A549 (cell line): ENCODE results near the gene HCN2.

Experiments used
- CBX8 ChIP-seq: fragments of 200-600 bp; sonication (generic); IDR thresholded peaks from 2 replicates; pipeline ENCODE4 v1.6.1; 2016
- FOXS1 ChIP-seq: fragments of 250-450 bp; sonication (Bioruptor Pico); IDR thresholded peaks from 2 replicates; pipeline ENCODE4 v1.5.0; 2020; ENCODE audit warnings: mild to moderate bottlenecking, moderate library complexity
- JUNB ChIP-seq: fragments of >200 bp; sonication (Bioruptor Twin); formaldehyde crosslinking; IDR thresholded peaks from 2 replicates; pipeline ENCODE4 v1.6.1; 2016
- PHF8 ChIP-seq: fragments of 200-600 bp; sonication (generic); IDR thresholded peaks from 2 replicates; pipeline ENCODE4 v1.6.1; 2016; ENCODE audit warnings: low read depth, mild to moderate bottlenecking, antibody characterized with exemption, moderate library complexity, borderline replicate concordance
- RARB ChIP-seq: fragments of 250-450 bp; sonication (Bioruptor Pico); IDR thresholded peaks from 2 replicates; pipeline ENCODE4 v1.8.0; 2021; ENCODE audit warnings: mild to moderate bottlenecking, moderate library complexity
- ZC3H11A ChIP-seq: fragments of 450-650 bp; IDR thresholded peaks from 2 replicates; pipeline ENCODE4 v1.6.1; 2014; ENCODE audit warnings: antibody characterized with exemption, mild to moderate bottlenecking
- ZNF302 ChIP-seq: fragments of 250-450 bp; sonication (Bioruptor Pico); IDR thresholded peaks from 2 replicates; pipeline ENCODE4 v1.9.0; 2021; ENCODE audit warnings: inconsistent platforms, mild to moderate bottlenecking, moderate library complexity
- TF ChIP-seq, protein P1 (sequence below): fragments of >200 bp; sonication (Bioruptor Twin); formaldehyde crosslinking; IDR thresholded peaks from 3 replicates; pipeline ENCODE4 v1.5.1; 2016
- TF ChIP-seq, protein P2 (sequence below): fragments of 200-600 bp; sonication (generic); IDR thresholded peaks from 2 replicates; pipeline ENCODE4 v1.6.1; 2016; ENCODE audit warnings: antibody characterized with exemption, mild to moderate bottlenecking, moderate library complexity
- TF ChIP-seq, protein P3 (sequence below): IDR thresholded peaks from 2 replicates; pipeline ENCODE4 v1.6.1; 2012
- TF ChIP-seq, protein P4 (sequence below): fragments of 450-650 bp; IDR thresholded peaks from 2 replicates; pipeline ENCODE4 v1.6.1; 2014; ENCODE audit warnings: antibody characterized with exemption
- TF ChIP-seq, protein P5 (sequence below): IDR thresholded peaks from 2 replicates; pipeline ENCODE4 v1.6.1; 2012

DNA sequence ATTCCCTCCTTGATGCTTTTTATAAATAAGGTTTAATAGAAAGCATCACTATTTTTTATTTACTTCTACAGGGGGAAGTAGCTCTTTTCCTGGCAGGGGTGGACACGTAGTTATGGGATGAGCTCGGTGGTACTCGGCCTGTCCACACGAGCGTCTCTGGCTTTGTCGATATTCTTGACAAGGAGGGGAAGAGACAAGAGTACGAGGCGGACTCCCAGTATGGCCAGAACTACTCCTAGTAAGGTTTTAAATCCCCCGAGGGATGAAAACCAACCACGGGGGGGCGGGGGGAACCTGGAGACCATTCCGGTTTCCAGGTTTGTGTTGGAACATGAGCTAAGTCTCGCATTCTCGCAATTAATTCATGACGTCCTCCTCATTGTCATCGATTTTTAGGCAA lies 22.8 kb upstream of the HCN2 start:
- TF ChIP-seq FOXS1 (CRISPR knock-in tag) (no peak), ZNF302 (no peak), PHF8 (no peak), ZC3H11A (no peak), CBX8 (no peak), JUNB (no peak), RARB (CRISPR knock-in tag) (no peak)
- TF ChIP-seq, protein P1, sequence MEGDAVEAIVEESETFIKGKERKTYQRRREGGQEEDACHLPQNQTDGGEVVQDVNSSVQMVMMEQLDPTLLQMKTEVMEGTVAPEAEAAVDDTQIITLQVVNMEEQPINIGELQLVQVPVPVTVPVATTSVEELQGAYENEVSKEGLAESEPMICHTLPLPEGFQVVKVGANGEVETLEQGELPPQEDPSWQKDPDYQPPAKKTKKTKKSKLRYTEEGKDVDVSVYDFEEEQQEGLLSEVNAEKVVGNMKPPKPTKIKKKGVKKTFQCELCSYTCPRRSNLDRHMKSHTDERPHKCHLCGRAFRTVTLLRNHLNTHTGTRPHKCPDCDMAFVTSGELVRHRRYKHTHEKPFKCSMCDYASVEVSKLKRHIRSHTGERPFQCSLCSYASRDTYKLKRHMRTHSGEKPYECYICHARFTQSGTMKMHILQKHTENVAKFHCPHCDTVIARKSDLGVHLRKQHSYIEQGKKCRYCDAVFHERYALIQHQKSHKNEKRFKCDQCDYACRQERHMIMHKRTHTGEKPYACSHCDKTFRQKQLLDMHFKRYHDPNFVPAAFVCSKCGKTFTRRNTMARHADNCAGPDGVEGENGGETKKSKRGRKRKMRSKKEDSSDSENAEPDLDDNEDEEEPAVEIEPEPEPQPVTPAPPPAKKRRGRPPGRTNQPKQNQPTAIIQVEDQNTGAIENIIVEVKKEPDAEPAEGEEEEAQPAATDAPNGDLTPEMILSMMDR = no peak
- TF ChIP-seq, protein P2, sequence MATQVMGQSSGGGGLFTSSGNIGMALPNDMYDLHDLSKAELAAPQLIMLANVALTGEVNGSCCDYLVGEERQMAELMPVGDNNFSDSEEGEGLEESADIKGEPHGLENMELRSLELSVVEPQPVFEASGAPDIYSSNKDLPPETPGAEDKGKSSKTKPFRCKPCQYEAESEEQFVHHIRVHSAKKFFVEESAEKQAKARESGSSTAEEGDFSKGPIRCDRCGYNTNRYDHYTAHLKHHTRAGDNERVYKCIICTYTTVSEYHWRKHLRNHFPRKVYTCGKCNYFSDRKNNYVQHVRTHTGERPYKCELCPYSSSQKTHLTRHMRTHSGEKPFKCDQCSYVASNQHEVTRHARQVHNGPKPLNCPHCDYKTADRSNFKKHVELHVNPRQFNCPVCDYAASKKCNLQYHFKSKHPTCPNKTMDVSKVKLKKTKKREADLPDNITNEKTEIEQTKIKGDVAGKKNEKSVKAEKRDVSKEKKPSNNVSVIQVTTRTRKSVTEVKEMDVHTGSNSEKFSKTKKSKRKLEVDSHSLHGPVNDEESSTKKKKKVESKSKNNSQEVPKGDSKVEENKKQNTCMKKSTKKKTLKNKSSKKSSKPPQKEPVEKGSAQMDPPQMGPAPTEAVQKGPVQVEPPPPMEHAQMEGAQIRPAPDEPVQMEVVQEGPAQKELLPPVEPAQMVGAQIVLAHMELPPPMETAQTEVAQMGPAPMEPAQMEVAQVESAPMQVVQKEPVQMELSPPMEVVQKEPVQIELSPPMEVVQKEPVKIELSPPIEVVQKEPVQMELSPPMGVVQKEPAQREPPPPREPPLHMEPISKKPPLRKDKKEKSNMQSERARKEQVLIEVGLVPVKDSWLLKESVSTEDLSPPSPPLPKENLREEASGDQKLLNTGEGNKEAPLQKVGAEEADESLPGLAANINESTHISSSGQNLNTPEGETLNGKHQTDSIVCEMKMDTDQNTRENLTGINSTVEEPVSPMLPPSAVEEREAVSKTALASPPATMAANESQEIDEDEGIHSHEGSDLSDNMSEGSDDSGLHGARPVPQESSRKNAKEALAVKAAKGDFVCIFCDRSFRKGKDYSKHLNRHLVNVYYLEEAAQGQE = no peak
- TF ChIP-seq, protein P3, sequence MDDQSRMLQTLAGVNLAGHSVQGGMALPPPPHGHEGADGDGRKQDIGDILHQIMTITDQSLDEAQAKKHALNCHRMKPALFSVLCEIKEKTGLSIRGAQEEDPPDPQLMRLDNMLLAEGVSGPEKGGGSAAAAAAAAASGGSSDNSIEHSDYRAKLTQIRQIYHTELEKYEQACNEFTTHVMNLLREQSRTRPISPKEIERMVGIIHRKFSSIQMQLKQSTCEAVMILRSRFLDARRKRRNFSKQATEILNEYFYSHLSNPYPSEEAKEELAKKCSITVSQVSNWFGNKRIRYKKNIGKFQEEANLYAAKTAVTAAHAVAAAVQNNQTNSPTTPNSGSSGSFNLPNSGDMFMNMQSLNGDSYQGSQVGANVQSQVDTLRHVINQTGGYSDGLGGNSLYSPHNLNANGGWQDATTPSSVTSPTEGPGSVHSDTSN = no peak
- TF ChIP-seq, protein P4, sequence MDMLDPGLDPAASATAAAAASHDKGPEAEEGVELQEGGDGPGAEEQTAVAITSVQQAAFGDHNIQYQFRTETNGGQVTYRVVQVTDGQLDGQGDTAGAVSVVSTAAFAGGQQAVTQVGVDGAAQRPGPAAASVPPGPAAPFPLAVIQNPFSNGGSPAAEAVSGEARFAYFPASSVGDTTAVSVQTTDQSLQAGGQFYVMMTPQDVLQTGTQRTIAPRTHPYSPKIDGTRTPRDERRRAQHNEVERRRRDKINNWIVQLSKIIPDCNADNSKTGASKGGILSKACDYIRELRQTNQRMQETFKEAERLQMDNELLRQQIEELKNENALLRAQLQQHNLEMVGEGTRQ = no peak
- TF ChIP-seq, protein P5, sequence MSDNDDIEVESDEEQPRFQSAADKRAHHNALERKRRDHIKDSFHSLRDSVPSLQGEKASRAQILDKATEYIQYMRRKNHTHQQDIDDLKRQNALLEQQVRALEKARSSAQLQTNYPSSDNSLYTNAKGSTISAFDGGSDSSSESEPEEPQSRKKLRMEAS = no peak
